ENCODE data around the gene EMX2.

The EMX2 gene

DNA sequence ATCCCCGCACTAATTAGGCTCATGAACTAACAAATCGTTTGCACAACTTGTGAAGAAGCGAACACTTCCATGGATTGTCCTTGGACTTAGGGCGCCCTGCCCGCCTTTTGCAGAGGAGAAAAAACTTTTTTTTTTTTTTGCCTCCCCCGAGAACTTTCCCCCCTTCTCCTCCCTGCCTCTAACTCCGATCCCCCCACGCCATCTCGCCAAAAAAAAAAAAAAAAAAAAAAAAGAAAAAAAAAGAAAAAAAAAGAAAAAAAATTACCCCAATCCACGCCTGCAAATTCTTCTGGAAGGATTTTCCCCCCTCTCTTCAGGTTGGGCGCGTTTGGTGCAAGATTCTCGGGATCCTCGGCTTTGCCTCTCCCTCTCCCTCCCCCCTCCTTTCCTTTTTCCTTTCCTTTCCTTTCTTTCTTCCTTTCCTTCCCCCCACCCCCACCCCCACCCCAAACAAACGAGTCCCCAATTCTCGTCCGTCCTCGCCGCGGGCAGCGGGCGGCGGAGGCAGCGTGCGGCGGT lies at the start of gene EMX2:
EMX2 (plus strand) TSS at position 41 of the 519 bp plus-strand sequence. CDS start 522 bp downstream, outside the sequence.
- H3K4me3 ChIP-seq (ENCODE audit: low read depth, low read length) = peak within 1 kb of the TSS; percentile 60
- H3K9me3 ChIP-seq (ENCODE audit: control insufficient read depth, insufficient read depth, low read length) = no peaks in the 10 kb centered on the region
- no peak within 1 kb of the TSS for H3K27ac ChIP-seq (ENCODE audit: low read depth, low read length)
- peaks cover 30% of the 10 kb centered on the region for H3K4me1 ChIP-seq (ENCODE audit: control insufficient read depth, insufficient read depth, low read length)
- no peaks in the 10 kb centered on the region for H3K36me3 ChIP-seq (ENCODE audit: control insufficient read depth, insufficient read depth, low read length)
- H3K27me3 ChIP-seq (ENCODE audit: control insufficient read depth, insufficient read depth, low read length) = peaks cover 100% of the 10 kb centered on the region
- H3K9ac ChIP-seq (ENCODE audit: low read depth, low read length) = no peak within 1 kb of the TSS

DNA sequence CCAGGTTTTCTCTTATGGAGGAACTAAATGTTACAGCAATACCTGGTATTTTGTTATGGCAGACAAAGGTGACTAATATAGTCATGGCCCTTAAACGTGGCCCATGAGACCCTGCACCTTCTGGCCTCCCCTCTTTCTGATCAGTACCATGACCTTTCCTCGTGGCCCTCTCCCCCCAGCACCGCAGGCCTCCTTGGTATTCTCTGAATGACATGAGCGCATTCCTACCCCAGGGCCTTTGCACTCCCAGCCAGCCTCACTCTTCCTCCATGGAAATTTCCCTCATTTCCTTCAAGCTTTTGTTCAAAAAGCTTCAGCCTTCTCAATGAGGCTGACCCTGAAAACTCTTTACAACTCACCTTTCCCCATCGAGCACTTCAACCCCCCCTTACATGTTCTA lies 46.5 kb upstream of the EMX2 start:
- Histone ChIP-seq H3K36me3 (ENCODE audit: control insufficient read depth, insufficient read depth, low read length) (no peaks in the 10 kb centered on the region), H3K4me1 (ENCODE audit: control insufficient read depth, insufficient read depth, low read length) (no peaks in the 10 kb centered on the region), H3K27me3 (ENCODE audit: control insufficient read depth, insufficient read depth, low read length) (peaks cover 24% of the 10 kb centered on the region), H3K4me3 (ENCODE audit: low read depth, low read length) (no peak overlapping the region), H3K9ac (ENCODE audit: low read depth, low read length) (no peak overlapping the region), H3K9me3 (ENCODE audit: control insufficient read depth, insufficient read depth, low read length) (no peaks in the 10 kb centered on the region), H3K27ac (ENCODE audit: low read depth, low read length) (no peak overlapping the region)

DNA sequence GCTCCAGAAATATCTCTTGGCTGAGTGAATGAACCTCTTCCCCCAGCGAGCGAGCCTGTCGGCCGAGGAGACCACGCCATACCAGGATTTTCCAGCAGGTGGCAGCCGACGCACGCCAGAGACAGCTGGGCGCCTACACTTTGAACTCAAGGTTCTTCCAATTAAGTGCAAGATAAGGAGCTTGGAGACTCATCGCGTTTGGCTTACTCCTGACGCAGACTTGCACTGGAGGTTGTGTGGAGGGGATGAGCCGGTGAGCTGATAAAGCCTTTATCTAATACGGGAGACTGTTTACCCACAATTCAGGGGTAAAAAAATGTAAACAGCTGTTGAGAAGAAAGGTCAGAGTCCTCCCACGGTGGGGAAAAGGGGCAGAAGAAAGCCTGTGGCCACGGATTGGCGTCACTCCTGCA lies 45.9 kb upstream of the EMX2 start:
- no peak overlapping the region for H3K4me3 ChIP-seq (ENCODE audit: low read depth, low read length)
- no peaks in the 10 kb centered on the region for H3K36me3 ChIP-seq (ENCODE audit: control insufficient read depth, insufficient read depth, low read length)
- peaks cover 24% of the 10 kb centered on the region for H3K27me3 ChIP-seq (ENCODE audit: control insufficient read depth, insufficient read depth, low read length)
- no peak overlapping the region for H3K27ac ChIP-seq (ENCODE audit: low read depth, low read length)
- H3K4me1 ChIP-seq (ENCODE audit: control insufficient read depth, insufficient read depth, low read length) = no peaks in the 10 kb centered on the region
- no peak overlapping the region for H3K9ac ChIP-seq (ENCODE audit: low read depth, low read length)
- no peaks in the 10 kb centered on the region for H3K9me3 ChIP-seq (ENCODE audit: control insufficient read depth, insufficient read depth, low read length)

DNA sequence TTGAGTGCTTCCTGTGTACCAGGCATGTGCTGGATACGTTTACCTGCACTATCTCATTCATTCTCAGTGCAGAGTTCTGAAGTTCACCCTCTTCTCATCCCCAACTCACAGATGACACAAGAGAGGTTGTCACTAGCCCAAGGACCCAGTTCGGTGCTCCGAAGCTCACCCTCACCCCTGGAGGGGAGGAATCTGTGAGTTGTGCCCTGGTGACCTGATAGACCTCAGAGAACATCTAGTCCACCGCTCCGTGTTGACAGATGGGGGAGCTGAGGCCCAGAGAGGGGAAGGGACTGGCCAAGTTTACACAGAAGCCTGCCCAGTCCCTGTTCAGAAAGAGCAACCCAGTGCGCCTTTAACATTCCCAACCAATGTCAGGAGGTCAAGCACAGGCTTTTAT lies 44.8 kb upstream of the EMX2 start:
- Histone ChIP-seq H3K4me3 (ENCODE audit: low read depth, low read length) (no peak overlapping the region), H3K27ac (ENCODE audit: low read depth, low read length) (no peak overlapping the region), H3K9ac (ENCODE audit: low read depth, low read length) (no peak overlapping the region), H3K27me3 (ENCODE audit: control insufficient read depth, insufficient read depth, low read length) (peaks cover 24% of the 10 kb centered on the region), H3K9me3 (ENCODE audit: control insufficient read depth, insufficient read depth, low read length) (no peaks in the 10 kb centered on the region), H3K4me1 (ENCODE audit: control insufficient read depth, insufficient read depth, low read length) (no peaks in the 10 kb centered on the region), H3K36me3 (ENCODE audit: control insufficient read depth, insufficient read depth, low read length) (no peaks in the 10 kb centered on the region)

DNA sequence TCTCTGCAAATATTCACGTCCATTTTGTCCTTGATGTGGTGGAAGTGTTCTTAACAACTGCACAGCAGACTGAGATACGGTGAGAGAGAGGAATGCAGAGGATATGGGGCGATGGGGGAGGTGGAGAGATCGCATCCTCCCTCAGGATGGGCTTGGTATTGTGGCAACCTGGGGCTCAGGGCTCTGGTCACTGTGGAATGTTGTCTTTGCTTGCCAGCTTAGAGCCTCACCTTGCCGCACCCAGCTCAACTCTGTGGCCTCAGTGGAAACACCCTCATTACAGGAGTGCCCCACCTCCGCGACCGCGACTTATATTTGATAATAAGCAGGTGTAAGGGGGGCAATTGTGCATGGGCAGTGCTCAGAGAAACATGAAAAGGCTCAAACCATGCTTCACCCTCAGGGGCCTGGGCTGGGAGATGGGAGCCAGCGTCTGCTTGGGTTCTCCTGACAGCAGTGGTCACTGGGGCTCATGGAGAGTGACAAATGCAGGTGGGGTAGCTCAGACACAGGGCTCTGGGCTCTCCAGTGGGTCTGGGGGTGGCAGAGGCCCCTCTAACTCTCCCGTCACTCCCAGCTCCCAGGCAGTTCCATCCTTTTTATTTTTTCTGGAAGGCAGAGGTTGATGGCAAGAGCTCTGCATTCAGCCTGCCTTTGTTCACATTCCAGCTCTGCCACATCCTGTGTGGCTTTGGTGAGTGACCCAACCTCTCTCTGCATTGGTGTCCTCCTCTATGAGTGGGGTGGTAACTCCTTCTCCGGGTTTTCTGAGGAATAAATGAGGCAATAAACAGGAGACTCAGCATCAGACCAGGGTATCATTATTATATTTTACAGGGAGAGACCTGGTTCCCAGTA lies 43.1 kb upstream of the EMX2 start:
- no peaks in the 10 kb centered on the region for H3K4me1 ChIP-seq (ENCODE audit: control insufficient read depth, insufficient read depth, low read length)
- no peaks in the 10 kb centered on the region for H3K36me3 ChIP-seq (ENCODE audit: control insufficient read depth, insufficient read depth, low read length)
- peaks cover 18% of the 10 kb centered on the region for H3K27me3 ChIP-seq (ENCODE audit: control insufficient read depth, insufficient read depth, low read length)
- no peak overlapping the region for H3K27ac ChIP-seq (ENCODE audit: low read depth, low read length)
- H3K9me3 ChIP-seq (ENCODE audit: control insufficient read depth, insufficient read depth, low read length) = no peaks in the 10 kb centered on the region
- no peak overlapping the region for H3K9ac ChIP-seq (ENCODE audit: low read depth, low read length)
- H3K4me3 ChIP-seq (ENCODE audit: low read depth, low read length) = no peak overlapping the region

DNA sequence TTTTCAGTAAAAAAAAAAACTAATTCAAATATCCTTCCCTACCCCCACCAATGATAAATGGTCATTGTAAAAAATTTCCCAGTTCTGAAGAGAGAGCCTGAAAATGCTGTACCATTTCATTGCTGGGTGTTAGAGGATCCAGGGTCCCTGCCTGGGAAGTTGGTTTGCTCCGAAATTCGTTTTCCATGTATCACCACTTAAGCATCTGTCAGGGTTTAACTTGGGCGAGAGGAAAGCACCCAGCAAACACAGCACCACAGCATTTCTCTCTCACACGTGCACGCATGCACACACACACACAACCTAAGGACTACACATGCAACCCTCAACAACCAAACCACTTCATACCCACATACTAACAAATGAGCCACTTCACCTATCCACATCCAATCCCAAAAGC lies 42.1 kb upstream of the EMX2 start:
- no peak overlapping the region for H3K27ac ChIP-seq (ENCODE audit: low read depth, low read length)

DNA sequence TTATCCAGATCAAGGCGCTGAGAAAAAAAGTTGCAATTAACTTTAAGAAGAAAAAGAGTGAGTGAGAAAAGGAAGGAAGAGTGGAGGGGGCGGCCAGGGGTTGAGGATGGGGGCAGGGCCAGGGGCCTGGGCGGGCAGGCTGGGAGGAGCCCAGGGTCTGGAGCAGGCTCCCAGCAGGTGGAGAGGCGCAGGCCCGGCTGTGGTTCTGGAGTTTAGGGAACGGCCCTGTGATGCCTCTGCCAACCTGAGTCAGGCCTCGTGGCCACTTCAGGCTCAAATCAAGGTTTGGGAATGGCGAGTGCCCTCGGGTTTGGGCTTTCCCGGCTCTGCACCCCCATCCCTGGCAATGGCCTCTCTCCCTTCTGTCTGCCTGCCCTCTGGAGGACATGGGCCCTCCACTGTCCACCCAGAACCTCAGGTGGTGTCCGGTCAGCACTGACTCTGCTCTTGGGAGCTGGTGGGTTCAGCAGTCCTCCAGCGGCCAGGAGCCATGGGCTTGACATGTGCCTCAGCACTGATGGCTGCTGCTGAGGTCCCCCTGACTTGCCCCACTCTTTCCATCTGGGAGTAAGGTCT lies 41.0 kb upstream of the EMX2 start:
- Histone ChIP-seq H3K27me3 (ENCODE audit: control insufficient read depth, insufficient read depth, low read length) (peaks cover 10% of the 10 kb centered on the region), H3K36me3 (ENCODE audit: control insufficient read depth, insufficient read depth, low read length) (no peaks in the 10 kb centered on the region), H3K9ac (ENCODE audit: low read depth, low read length) (no peak overlapping the region), H3K9me3 (ENCODE audit: control insufficient read depth, insufficient read depth, low read length) (no peaks in the 10 kb centered on the region), H3K4me3 (ENCODE audit: low read depth, low read length) (no peak overlapping the region), H3K4me1 (ENCODE audit: control insufficient read depth, insufficient read depth, low read length) (no peaks in the 10 kb centered on the region), H3K27ac (ENCODE audit: low read depth, low read length) (no peak overlapping the region)

More for the DNA sequence above, 42.1 kb upstream of the EMX2 start:
- Histone ChIP-seq H3K9me3 (ENCODE audit: control insufficient read depth, insufficient read depth, low read length) (no peaks in the 10 kb centered on the region), H3K36me3 (ENCODE audit: control insufficient read depth, insufficient read depth, low read length) (no peaks in the 10 kb centered on the region), H3K4me3 (ENCODE audit: low read depth, low read length) (no peak overlapping the region), H3K27me3 (ENCODE audit: control insufficient read depth, insufficient read depth, low read length) (peaks cover 11% of the 10 kb centered on the region), H3K4me1 (ENCODE audit: control insufficient read depth, insufficient read depth, low read length) (no peaks in the 10 kb centered on the region), H3K9ac (ENCODE audit: low read depth, low read length) (no peak overlapping the region)

DNA sequence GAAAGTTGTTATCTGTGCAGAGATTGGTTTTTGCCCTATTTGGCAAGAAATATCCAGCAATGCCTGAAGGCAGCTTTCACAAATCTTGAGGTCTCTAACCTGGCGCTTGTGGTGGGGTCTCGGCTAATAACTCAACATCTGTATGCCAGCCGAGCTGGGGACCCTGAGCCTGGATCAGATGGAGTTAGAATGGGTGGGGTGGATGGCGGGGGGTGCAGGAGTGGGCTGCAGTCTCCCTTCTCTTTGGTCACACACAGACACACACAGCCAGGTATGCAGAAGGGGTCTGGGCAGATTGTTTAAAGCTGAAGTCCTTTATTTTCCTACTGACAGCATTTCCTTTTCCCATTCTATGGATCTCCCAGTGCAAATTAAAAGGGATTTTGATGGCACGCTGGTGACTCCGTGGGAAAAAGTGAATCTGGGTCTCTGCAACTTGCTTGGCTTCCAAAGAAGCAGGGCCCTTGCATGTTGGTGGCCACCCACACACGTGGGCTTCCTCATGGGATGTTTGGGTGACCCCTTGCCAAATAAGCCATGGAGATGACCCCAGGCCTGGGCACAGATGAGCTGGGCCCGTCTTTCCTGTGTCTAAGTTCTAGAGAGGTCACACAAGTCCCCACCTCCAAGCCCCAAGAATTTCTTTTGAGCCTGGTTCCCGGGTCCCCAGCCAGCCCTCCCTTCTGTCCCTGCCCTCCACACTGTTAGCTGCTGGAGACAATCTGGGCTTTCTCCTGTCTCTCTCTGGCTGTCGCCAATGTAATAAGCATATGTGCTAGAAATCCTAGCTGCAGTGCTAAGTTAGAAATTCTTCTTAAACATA lies 39.9 kb upstream of the EMX2 start:
- Histone ChIP-seq H3K27ac (ENCODE audit: low read depth, low read length) (no peak overlapping the region), H3K9me3 (ENCODE audit: control insufficient read depth, insufficient read depth, low read length) (no peaks in the 10 kb centered on the region), H3K27me3 (ENCODE audit: control insufficient read depth, insufficient read depth, low read length) (peaks cover 6% of the 10 kb centered on the region), H3K36me3 (ENCODE audit: control insufficient read depth, insufficient read depth, low read length) (no peaks in the 10 kb centered on the region), H3K4me1 (ENCODE audit: control insufficient read depth, insufficient read depth, low read length) (no peaks in the 10 kb centered on the region), H3K4me3 (ENCODE audit: low read depth, low read length) (no peak overlapping the region), H3K9ac (ENCODE audit: low read depth, low read length) (no peak overlapping the region)

DNA sequence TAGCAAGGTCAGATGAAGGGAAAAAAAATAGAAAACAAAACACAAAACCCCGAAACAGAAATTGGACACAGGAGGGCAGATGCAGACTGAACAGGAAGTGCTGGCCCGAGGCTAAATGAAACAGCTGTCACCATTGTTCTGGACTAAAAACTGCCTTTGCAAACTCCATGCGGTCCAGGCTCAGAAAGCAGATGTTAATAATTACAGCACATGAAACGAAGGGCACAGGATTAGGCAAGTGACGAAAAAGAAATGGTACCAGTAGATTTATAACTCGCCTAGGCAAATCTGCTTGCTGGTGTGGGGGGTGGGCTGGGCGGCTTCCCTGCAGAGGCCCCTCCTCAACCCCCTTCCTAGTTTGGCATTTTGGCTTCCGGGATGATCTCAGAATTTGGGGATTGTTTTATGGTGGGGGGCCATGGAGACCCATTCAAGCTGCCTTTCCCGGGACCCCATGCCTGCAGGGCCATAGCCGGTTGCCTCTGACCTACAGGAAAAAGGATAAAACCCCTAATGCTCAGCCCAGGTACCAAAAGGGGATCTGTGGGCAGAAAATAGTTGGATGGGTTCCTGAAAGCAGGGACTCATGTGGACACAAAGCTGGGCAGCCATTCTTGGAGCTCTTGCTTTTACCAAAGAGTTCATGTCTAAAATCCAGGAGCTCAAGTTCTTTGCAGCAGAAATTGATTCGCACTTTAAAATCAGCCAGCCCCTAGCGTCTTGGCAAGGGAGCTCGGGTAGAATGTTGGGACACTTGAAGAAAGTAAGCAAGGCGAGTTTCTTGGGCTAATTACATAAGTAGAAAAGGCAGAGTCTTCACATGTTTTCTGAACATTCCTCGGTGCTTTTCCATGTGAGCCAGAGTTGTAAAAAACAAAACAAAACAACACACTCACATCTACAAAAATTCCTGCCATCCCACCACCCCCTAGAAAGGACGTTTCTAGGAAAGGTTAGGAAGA lies 39.0 kb upstream of the EMX2 start:
- Histone ChIP-seq H3K27me3 (ENCODE audit: control insufficient read depth, insufficient read depth, low read length) (peaks cover 4% of the 10 kb centered on the region), H3K9ac (ENCODE audit: low read depth, low read length) (no peak overlapping the region), H3K9me3 (ENCODE audit: control insufficient read depth, insufficient read depth, low read length) (no peaks in the 10 kb centered on the region), H3K36me3 (ENCODE audit: control insufficient read depth, insufficient read depth, low read length) (no peaks in the 10 kb centered on the region), H3K4me1 (ENCODE audit: control insufficient read depth, insufficient read depth, low read length) (no peaks in the 10 kb centered on the region), H3K4me3 (ENCODE audit: low read depth, low read length) (no peak overlapping the region), H3K27ac (ENCODE audit: low read depth, low read length) (no peak overlapping the region)

DNA sequence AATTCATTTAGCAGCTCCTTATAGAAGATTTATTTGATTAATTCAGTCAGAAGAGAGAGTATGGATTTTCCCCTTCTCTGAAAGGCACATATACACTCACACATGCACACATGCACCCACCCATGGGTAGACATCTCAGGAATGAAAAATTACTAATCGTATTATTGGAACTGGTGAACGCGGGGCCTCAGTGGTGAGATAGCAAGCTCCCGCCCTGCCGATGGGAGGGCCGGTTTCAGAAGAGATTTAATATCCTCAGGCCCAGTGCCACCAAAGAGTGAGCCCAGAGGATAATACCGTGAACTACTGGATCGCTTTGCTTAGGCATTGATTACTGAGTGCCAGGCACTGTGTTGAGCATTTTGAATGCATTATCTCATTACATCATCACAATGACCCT lies 38.0 kb upstream of the EMX2 start:
- H3K4me1 ChIP-seq (ENCODE audit: control insufficient read depth, insufficient read depth, low read length) = no peaks in the 10 kb centered on the region
- H3K36me3 ChIP-seq (ENCODE audit: control insufficient read depth, insufficient read depth, low read length) = no peaks in the 10 kb centered on the region
- no peak overlapping the region for H3K4me3 ChIP-seq (ENCODE audit: low read depth, low read length)
- H3K9me3 ChIP-seq (ENCODE audit: control insufficient read depth, insufficient read depth, low read length) = no peaks in the 10 kb centered on the region
- H3K27ac ChIP-seq (ENCODE audit: low read depth, low read length) = no peak overlapping the region
- no peaks in the 10 kb centered on the region for H3K27me3 ChIP-seq (ENCODE audit: control insufficient read depth, insufficient read depth, low read length)
- no peak overlapping the region for H3K9ac ChIP-seq (ENCODE audit: low read depth, low read length)
